ENCODE results near the gene ARHGAP26.
A peak's percentile ranks its signal among the peaks of the same experiment; 100 is the strongest.

ARHGAP26 gene

DNA sequence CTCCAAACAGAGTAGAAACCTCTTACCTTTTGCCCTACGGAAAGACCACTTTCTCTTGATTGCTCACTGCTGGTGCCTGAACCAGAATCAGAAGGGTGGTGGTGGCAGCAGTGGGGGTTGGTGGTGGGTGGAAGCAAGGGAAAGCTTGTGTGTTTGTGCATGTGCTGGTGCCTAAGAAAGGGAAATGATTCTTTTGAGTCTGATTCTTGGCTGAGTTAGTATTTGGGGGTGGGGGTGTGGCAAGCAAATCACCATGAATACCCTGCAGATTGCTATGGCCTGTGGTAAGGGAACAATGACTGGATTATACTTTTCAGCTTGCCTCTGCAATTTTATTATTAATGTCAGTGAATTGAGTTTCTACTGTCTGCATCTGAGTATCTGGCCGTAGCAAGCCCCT is 106.6 kb downstream of the ARHGAP26 start:
- no peak for DNase-seq (ENCODE audit: low spot score)

DNA sequence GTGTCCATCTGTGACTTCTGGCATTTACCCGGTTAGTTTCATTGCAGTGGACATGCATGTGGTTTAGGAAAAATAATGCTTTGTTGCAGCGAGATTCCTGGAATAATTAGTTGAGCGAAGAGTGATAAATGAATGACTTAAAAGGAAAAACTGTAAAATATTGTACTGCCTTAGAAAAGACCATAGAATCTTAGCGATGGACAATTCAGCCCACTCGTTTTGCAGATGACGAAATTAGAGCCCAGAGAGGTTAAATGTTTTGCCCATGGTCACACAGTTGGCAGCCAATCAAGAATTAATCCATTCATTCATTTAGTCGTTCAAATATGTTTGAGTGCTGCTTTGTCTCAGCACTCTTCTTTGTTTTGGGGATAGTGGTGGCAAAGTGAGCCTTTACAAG is 107.9 kb downstream of the ARHGAP26 start:
- DNase-seq (ENCODE audit: low spot score), result no peak

DNA sequence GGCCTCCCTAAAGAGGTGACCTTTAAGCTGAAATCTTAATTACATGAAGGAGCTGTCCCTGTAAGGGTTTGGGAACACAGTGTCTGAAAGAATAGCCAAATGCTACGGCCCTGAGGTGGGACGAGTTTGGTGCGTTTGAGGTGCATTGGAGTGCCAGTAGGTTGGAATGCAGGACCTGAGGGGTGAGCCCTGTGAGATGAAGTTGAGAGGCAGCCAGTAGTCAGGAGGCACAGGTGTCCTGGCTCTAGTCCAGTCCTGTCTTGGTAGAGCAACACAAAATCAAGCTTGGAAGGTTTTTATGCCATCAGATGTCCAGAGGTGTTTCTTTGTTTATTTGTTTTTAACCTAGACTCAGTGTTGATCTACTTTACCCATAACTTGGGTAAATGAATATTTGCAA is 108.5 kb downstream of the ARHGAP26 start:
- DNase-seq (ENCODE audit: low spot score), result no peak

DNA sequence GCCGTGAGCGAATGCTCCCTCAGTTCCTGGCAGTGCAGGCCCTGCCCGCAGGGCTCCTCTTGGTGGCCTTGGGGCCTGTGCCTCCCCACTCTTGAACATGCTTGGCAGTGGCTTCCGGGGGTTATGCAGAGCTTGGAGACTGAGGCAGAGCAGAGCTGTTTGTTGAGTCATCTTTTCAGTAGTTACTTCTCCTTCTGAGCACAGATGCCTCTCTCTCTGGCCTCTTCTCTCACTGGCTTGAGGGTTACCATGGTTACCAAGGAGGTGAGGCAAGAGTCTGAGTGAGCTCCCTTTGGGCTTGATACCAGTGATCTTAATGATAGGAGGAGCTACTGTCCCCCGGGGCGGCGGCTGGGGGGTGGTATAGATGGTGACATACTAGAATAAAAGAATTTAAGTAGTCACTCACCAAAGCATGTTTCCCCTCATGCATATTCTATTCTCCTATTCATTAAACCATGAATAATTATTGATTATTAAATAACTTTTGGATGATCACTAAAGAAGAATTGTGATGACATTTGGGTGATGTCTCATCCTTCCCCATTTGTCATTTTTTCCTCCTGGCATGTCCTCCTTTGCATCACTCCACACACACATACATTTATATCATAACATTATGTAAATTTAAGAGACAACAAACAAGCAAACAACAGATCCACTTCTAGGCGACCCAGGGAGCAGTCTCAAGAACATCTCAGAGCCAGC is 111.1 kb downstream of the ARHGAP26 start:
- DNase-seq (ENCODE audit: low spot score), result peak; percentile 68

- DNase-seq (ENCODE audit: low spot score), result no peak
These were observed 111.6 kb downstream of the ARHGAP26 start for GRCh38 chr5:142881784-142882126.

GRCh38 chr5:142883025-142883424 is 112.8 kb downstream of the ARHGAP26 start:
- DNase-seq (ENCODE audit: low spot score), result peak; percentile 65

- DNase-seq (ENCODE audit: low spot score), result no peak
These were observed 113.3 kb downstream of the ARHGAP26 start for GRCh38 chr5:142883438-142883837.

DNA sequence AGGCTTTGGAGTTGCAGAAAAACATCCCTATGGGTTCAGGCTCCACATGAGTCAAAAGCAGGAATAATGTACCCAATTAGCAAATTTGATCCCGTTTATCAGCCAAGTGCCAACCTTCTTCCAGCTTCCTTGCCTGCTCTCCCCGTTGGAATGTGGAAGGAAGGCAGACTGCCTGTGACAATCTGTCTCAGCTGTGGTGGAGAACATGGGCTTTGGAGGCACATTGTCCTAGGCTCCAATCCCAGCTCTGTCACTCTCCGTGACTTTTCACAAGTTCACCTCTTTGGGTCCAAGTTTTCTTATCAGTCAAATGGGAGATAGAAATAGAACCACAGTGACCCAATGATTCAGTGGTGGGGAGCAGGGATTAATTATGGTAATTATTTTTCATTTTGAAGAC is 113.9 kb downstream of the ARHGAP26 start:
- DNase-seq (ENCODE audit: low spot score), result no peak

DNA sequence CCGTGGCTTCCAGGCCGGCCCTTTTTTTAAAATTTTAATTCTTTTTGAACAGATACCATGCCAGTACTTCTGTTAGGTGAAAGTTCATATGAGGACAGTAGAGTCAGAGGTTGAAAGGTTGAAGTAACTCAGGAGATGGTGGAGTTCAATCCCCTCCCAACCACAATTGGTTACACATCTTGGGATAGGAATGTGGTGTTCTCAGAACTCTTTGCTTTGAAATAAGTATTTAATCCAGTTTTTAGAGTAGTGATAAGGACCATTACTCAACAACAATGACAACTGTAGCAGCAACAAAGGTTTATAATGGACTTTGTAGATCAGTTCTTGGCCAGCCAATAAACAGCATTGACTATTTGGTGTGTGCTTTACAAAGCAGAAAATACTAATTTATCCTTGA is 116.0 kb downstream of the ARHGAP26 start:
- DNase-seq (ENCODE audit: low spot score), result no peak

GRCh38 chr5:142886956-142887355 is 116.8 kb downstream of the ARHGAP26 start:
- no peak for DNase-seq (ENCODE audit: low spot score)

DNA sequence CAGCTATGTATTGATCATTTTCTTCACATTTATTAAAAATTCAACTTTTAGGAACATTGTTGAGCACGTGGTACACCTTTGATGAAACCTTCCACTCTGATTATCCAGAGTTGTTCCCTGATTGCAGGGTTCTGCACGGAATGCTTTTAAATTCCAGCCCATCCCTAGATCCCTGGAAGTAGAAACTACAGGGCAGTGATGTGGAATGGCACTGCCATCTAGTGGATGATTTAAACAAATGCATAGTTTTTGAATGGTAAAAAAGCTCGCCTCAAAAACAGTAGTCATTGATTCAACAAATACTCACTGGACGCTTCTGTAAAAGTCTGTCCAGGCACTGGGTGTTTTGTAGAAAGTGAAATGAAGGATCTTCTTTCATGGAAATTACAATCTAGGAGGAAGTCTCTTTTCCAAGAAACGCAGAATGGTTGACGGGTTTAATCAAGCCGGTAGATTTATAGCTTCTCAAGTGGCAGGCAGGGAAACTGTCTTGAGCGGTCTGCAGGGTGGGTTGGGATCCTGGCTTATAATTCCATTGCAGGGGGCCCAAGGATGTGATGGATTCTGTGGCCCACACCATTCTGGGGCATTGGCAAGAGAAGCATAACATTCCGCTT is 118.4 kb downstream of the ARHGAP26 start:
- DNase-seq (ENCODE audit: low spot score), result peak; percentile 78

DNA sequence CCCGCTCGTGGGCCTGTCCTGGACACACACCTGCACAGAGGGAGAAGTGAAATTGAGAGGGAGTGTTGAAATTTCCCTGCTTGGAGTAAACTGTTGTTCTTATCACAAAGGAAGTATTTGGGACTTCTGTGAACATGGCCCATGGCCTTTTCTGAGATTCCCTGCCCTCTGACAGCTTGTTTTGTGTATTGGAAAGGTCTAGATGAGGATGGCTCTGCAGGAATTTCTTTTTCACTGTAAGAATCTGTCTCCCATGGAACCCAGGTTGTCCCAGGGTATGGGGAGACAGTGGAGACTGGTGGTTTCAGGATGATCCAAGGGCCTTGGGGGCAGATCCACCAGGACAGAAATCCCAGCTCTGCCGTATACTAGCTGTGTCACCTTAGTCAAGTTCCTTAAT is 121.8 kb downstream of the ARHGAP26 start:
- DNase-seq (ENCODE audit: low spot score), result no peak

DNA sequence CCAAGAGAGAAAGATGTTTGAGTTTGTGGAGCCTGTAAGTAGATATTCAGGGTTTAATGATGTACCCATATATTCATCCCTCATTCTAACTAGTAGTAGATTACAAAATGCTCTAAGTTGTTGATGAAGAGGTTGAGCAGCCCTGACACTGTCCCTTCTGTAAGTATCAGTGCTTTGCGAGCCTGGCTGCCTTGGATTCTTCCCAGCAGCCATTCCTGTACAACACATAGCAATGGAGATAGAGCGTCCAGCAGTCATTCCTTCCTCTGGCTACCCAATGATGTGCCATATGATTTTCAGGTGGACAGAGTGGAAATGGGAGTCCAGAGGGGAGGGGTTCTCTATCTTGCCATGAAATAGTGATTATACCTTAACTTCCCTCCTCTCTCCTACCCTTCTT is 124.1 kb downstream of the ARHGAP26 start:
- no peak for DNase-seq (ENCODE audit: low spot score)

DNA sequence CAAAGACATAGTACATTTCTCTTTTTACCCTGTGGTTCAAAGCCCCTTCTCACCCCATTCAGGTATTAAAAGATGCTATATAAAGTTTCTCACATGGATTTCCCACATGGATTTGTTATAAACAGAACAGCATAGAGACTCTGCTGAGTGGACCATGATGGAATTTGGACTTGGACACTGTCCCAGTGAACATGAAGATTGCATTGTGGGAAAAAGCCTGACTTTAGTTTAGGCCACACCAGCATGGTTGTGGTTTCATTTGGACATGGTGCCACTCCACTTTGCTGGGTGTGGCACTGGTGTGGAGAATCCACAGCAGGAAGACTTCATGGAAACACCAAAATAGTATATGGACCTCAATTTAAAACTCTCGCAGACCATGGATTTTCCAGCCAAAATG is 124.6 kb downstream of the ARHGAP26 start:
- peak; percentile 77 for DNase-seq (ENCODE audit: low spot score)

- no peak for DNase-seq (ENCODE audit: low spot score)
These were observed 126.3 kb downstream of the ARHGAP26 start for GRCh38 chr5:142896325-142897007.

- DNase-seq (ENCODE audit: low spot score), result no peak
These were observed 127.2 kb downstream of the ARHGAP26 start for GRCh38 chr5:142897328-142897727.

DNA sequence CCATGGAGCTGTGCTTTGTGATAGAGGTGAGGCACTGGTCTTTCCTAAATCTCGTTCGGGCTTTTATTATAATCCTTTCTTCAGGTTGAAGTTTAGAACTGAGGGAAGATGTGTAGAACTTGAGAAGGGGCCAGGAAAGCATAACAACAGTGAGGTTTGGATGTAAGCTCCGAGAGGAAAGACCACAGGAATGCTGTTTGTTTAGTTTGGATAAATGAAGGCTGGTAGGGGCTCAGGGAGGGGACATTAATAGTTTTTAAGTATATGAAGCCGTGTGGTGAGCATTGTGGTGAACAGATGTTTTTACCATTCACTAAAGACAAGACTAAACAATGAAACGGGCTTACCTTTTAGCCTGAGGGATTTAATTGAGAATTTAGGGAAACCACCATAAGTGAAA is 130.8 kb downstream of the ARHGAP26 start:
- peak; percentile 68 for DNase-seq (ENCODE audit: low spot score)

- DNase-seq (ENCODE audit: low spot score), result no peak
These were observed 131.5 kb downstream of the ARHGAP26 start for GRCh38 chr5:142901476-142902185.

- DNase-seq (ENCODE audit: low spot score), result no peak
These were observed 132.2 kb downstream of the ARHGAP26 start for GRCh38 chr5:142902186-142902965.

DNA sequence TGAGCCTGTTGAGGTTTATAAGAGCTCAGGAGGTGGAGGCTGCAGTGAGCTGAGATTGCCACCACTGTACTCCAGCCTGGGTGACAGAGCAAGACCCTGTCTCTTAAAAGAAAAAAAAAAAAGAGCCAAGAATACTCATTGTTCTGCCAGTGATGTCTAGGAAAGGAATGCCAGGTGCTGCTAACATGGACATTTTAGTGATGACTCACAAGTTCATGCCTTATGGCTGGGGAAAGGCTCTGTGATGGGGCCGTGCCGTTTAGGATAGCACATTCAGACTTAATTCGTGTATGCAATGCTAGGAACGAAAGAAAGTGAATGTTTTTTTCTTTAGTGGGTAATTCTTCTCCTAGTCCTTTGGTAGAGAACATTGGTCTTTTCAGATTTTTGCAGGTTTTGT is 134.2 kb downstream of the ARHGAP26 start:
- no peak for DNase-seq (ENCODE audit: low spot score)

DNA sequence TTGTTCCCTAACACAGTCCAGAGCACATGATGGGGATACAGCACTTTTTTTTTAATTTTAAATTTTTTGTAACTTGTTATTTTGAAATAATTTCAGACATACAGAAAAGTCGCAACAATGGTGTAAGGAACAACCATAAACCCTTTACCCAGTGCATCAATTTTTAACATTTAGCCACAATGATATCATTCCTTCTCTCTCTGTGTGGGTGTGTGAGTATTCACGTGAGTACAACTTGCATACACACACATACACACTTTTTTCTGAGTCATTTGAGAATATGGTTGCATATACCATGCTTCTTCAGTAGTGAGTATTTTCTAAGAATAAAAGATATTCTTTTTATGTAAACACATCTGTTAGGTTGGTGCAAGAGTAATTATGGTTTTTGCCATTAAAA is 135.2 kb downstream of the ARHGAP26 start:
- DNase-seq (ENCODE audit: low spot score), result no peak
